H1 (cell line): Measurements from ENCODE around the gene OR51V1.

ENCODE experiments used
- CHD2 ChIP-seq: IDR thresholded peaks from 2 replicates; pipeline ENCODE4 v1.6.1; 2012; ENCODE audit warnings: low read length, improper control_type of control experiment
- EGR1 ChIP-seq: IDR thresholded peaks from 2 replicates; pipeline ENCODE4 v1.6.1; 2011; ENCODE audit warnings: low read depth, low read length, borderline replicate concordance
- POLR2A ChIP-seq, 2 experiments: IDR thresholded peaks; 1 replicate in 1 of 2; 2 replicates in 1 of 2; pipeline ENCODE4 v1.6.1; 2011; ENCODE audit warnings: low read depth in 2 of 2, low read length in 2 of 2, mild to moderate bottlenecking in 2 of 2; ENCODE audit errors: control extremely low read depth in 1 of 2

- TF ChIP-seq CHD2 (no peak), POLR2A (IDR thresholded peaks at IDR 0.05; ENCODE audit: control extremely low read depth in 1 of 2, low read depth in 2 of 2, low read length in 2 of 2) (no peak), EGR1 (no peak)
These were observed 39.6 kb upstream of the OR51V1 start for GRCh38 chr11:5240056-5240455.
